ENCODE measurements around the gene CFAP65. TPM values are rescaled to one million over a fixed set of nuclear protein-coding genes. Genes with fewer than 3 reads are reported as not detected.

Gene CFAP65
- total and polyA plus RNA-seq, 2 of the 13 experiments (the other 11 are each of a cell fraction or from before 2014, with no cell fraction given) = 0.05 TPM; not detected in 1

- TF ChIP-seq HNF1A (IDR thresholded peaks at IDR 0.05; ENCODE audit: low read depth) (no peak), HNF1A (CRISPR knock-in tag; IDR thresholded peaks at IDR 0.05; ENCODE audit: borderline replicate concordance) (peak; percentile 20; the same call in 1 of the 2 replicates), ZMYM4 (CRISPR knock-in tag; IDR thresholded peaks at IDR 0.05) (0 out of 2 replicates have a peak, but pooled peaks have one; percentile 9), RARA (CRISPR knock-in tag; IDR thresholded peaks at IDR 0.05) (no peak), CHD2 (IDR thresholded peaks at IDR 0.05; ENCODE audit: low read depth, low read length) (no peak), SMARCE1 (IDR thresholded peaks at IDR 0.05; ENCODE audit: borderline replicate concordance) (no peak), ZNF646 (CRISPR knock-in tag; IDR thresholded peaks at IDR 0.05) (no peak), ZSCAN21 (CRISPR knock-in tag; IDR thresholded peaks at IDR 0.05; ENCODE audit: borderline replicate concordance) (0 out of 2 replicates have a peak, but pooled peaks have one; percentile 42), ZXDC (CRISPR knock-in tag; IDR thresholded peaks at IDR 0.05) (no peak), ASH2L (IDR thresholded peaks at IDR 0.05; ENCODE audit: insufficient read length, low read depth, low read length) (no peak)
Measured at GRCh38 chr2:219060821-219061791, 19.8 kb upstream of the CFAP65 start, which contains the start of gene IHH (continued).

All from HepG2 (cell line).